H9 (cell line): Measurements from ENCODE around the gene MYT1. TPM values are rescaled to one million over a fixed set of nuclear protein-coding genes. Genes with fewer than 3 reads are reported as not detected.

Source experiments
- DNase-seq: peaks from one replicate; pipeline ENCODE4 v3.0.0-alpha.2; 2017
- H2AFZ ChIP-seq: one replicate; pipeline ENCODE4 v1.6.1; 2013; ENCODE audit warnings: mild to moderate bottlenecking, low read length, control low read depth, moderate library complexity
- H2AK5ac ChIP-seq: 2 replicates; pipeline ENCODE4 v1.6.1; 2013; ENCODE audit warnings: low read length, control low read depth, mixed read lengths; ENCODE audit not compliant: insufficient read length
- H2BK120ac ChIP-seq: one replicate; pipeline ENCODE4 v1.6.1; 2013; ENCODE audit warnings: low read depth, mild to moderate bottlenecking, low read length, control low read depth, inconsistent platforms; ENCODE audit not compliant: poor library complexity, severe bottlenecking
- H2BK12ac ChIP-seq: 2 replicates; pipeline ENCODE4 v1.6.1; 2013; ENCODE audit warnings: low read length, control low read depth, mixed read lengths, low read depth; ENCODE audit not compliant: insufficient read length
- H2BK15ac ChIP-seq: 2 replicates; pipeline ENCODE4 v1.6.1; 2013; ENCODE audit warnings: low read depth, low read length, control low read depth
- H2BK20ac ChIP-seq: one replicate; pipeline ENCODE4 v1.6.1; 2013; ENCODE audit warnings: low read depth, mild to moderate bottlenecking, low read length, control low read depth, inconsistent platforms; ENCODE audit not compliant: poor library complexity, severe bottlenecking
- H2BK5ac ChIP-seq: 2 replicates; pipeline ENCODE4 v1.6.1; 2013; ENCODE audit warnings: low read length, control low read depth, mixed read lengths; ENCODE audit not compliant: insufficient read length
- H3K14ac ChIP-seq: 2 replicates; pipeline ENCODE4 v1.6.1; 2013; ENCODE audit warnings: low read length, control low read depth; ENCODE audit not compliant: insufficient read depth
- H3K18ac ChIP-seq: 2 replicates; pipeline ENCODE4 v1.6.1; 2013; ENCODE audit warnings: low read depth, mild to moderate bottlenecking, mixed read lengths, low read length, control low read depth; ENCODE audit not compliant: insufficient read length
- H3K23ac ChIP-seq: 2 replicates; pipeline ENCODE4 v1.6.1; 2013; ENCODE audit warnings: low read length, control low read depth, mixed read lengths, low read depth; ENCODE audit not compliant: insufficient read length
- H3K23me2 ChIP-seq: 2 replicates; pipeline ENCODE4 v1.6.1; 2013; ENCODE audit warnings: low read depth, mild to moderate bottlenecking, mixed read lengths, low read length, control low read depth; ENCODE audit not compliant: insufficient read length, poor library complexity, severe bottlenecking
- H3K27ac ChIP-seq: 2 replicates; pipeline ENCODE4 v1.5.1; 2013; ENCODE audit warnings: low read length, control low read depth, mixed read lengths, low read depth; ENCODE audit not compliant: insufficient read length
- H3K27me3 ChIP-seq: 2 replicates; pipeline ENCODE4 v1.6.1; 2013; ENCODE audit warnings: low read length, control low read depth, inconsistent platforms; ENCODE audit not compliant: insufficient read depth
- H3K4ac ChIP-seq: 2 replicates; pipeline ENCODE4 v1.6.1; 2013; ENCODE audit warnings: low read depth, mild to moderate bottlenecking, control low read depth, inconsistent platforms, low read length, moderate library complexity
- H3K4me1 ChIP-seq: 2 replicates; pipeline ENCODE4 v1.6.1; 2013; ENCODE audit warnings: low read length, control low read depth, inconsistent platforms; ENCODE audit not compliant: insufficient read depth
- H3K4me2 ChIP-seq: 2 replicates; pipeline ENCODE4 v1.6.1; 2013; ENCODE audit warnings: low read length, control low read depth, mixed read lengths; ENCODE audit not compliant: insufficient read length, insufficient read depth
- H3K56ac ChIP-seq: 2 replicates; pipeline ENCODE4 v1.6.1; 2013; ENCODE audit warnings: low read depth, mild to moderate bottlenecking, mixed read lengths, low read length, control low read depth; ENCODE audit not compliant: insufficient read length
- H3K79me1 ChIP-seq: 2 replicates; pipeline ENCODE4 v1.6.1; 2013; ENCODE audit warnings: low read depth, mild to moderate bottlenecking, moderate library complexity, low read length, control low read depth, inconsistent platforms; ENCODE audit not compliant: insufficient read depth, poor library complexity, severe bottlenecking
- H3K79me2 ChIP-seq: 2 replicates; pipeline ENCODE4 v1.6.1; 2013; ENCODE audit warnings: low read length, control low read depth, inconsistent platforms; ENCODE audit not compliant: insufficient read depth
- H3K9ac ChIP-seq: 2 replicates; pipeline ENCODE4 v1.6.1; 2013; ENCODE audit warnings: low read length, control low read depth, mixed read lengths; ENCODE audit not compliant: insufficient read length; ENCODE audit errors: extremely low read depth
- H3K9me3 ChIP-seq: one replicate; pipeline ENCODE4 v1.6.1; 2013; ENCODE audit warnings: low read depth, low read length, inconsistent platforms; ENCODE audit not compliant: control insufficient read depth
- H3T11ph ChIP-seq: one replicate; pipeline ENCODE4 v1.6.1; 2013; ENCODE audit warnings: mild to moderate bottlenecking, low read length, control low read depth, inconsistent platforms
- H4K20me1 ChIP-seq: one replicate; pipeline ENCODE4 v1.6.1; 2013; ENCODE audit not compliant: control insufficient read depth, insufficient read length, insufficient read depth
- H4K5ac ChIP-seq: 2 replicates; pipeline ENCODE4 v1.6.1; 2013; ENCODE audit warnings: low read depth, mild to moderate bottlenecking, mixed read lengths, low read length, control low read depth; ENCODE audit not compliant: insufficient read length
- H4K8ac ChIP-seq: replicated peaks from 2 replicates; pipeline ENCODE4 v1.6.1; 2013; ENCODE audit warnings: low read length, control low read depth, mixed read lengths, low read depth; ENCODE audit not compliant: insufficient read length
- H4K91ac ChIP-seq: 2 replicates; pipeline ENCODE4 v1.6.1; 2013; ENCODE audit warnings: low read depth, mild to moderate bottlenecking, moderate library complexity, mixed read lengths, low read length, control low read depth; ENCODE audit not compliant: insufficient read length
- H3K27ac Mint-ChIP-seq, 3 experiments: 2 replicates in 2 of 3; 3 replicates in 1 of 3; pipeline ENCODE4 v1.8.0; 2020 to 2021; ENCODE audit warnings: mixed read lengths in 3 of 3, mild to moderate bottlenecking in 1 of 3, moderate library complexity in 1 of 3
- H3K27me3 Mint-ChIP-seq: 2 replicates; pipeline ENCODE4 v1.8.0; 2021; ENCODE audit warnings: low read depth, mild to moderate bottlenecking, moderate library complexity, mixed read lengths
- H3K36me3 Mint-ChIP-seq, 3 experiments: 2 replicates in 2 of 3; 3 replicates in 1 of 3; pipeline ENCODE4 v1.8.0; 2020 to 2021; ENCODE audit warnings: low read depth in 3 of 3, mixed read lengths in 3 of 3; ENCODE audit not compliant: insufficient read depth in 1 of 3
- H3K4me1 Mint-ChIP-seq, 2 experiments: 2 replicates each; pipeline ENCODE4 v1.8.0; 2020; ENCODE audit warnings: mixed read lengths in 2 of 2
- H3K4me3 Mint-ChIP-seq, 2 experiments: 2 replicates in 1 of 2; 3 replicates in 1 of 2; pipeline ENCODE4 v1.8.0; 2020 to 2021; ENCODE audit warnings: mild to moderate bottlenecking in 2 of 2, mixed read lengths in 2 of 2, moderate library complexity in 1 of 2
- H3K9me3 Mint-ChIP-seq, 2 experiments: 2 replicates in 1 of 2; 3 replicates in 1 of 2; pipeline ENCODE4 v1.8.0; 2020; ENCODE audit warnings: mild to moderate bottlenecking in 2 of 2, mixed read lengths in 2 of 2, moderate library complexity in 1 of 2
- CTCF ChIP-seq: fragments of 200-600 bp; sonication (generic); conservative IDR thresholded peaks from 3 replicates; pipeline ENCODE4 v1.8.0; 2021; ENCODE audit warnings: antibody characterized with exemption, mild to moderate bottlenecking
- WGBS: extraction: QIAGEN DNeasy Blood & Tissue Kit; methylation state at CpG from one replicate; pipeline ENCODE4 v1.1.7; 2013; ENCODE audit warnings: missing lambda C conversion rate, low lambda C conversion rate, mixed read lengths; ENCODE audit not compliant: insufficient read length; ENCODE audit errors: extremely low coverage; 5-methylcytosine and 5-hydroxymethylcytosine counted together
- total RNA-seq: library from RNA; stranded (reverse); gene quantifications from 2 replicates; pipeline ENCODE4 v1.2.1, GENCODE V29; 2021

MYT1 gene
- total RNA-seq, 1 experiment from 2014 or later: 0.79 TPM

- Histone ChIP-seq H2BK5ac (no peak overlapping the region), H3K27ac (no peak overlapping the region), H3K56ac (no peak overlapping the region), H3K23ac (no peak overlapping the region), H2BK20ac (no peak overlapping the region), H3K23me2 (no peaks in the 10 kb centered on the region), H3K18ac (no peak overlapping the region), H2BK12ac (no peak overlapping the region), H2AK5ac (no peak overlapping the region), H3K4ac (no peak overlapping the region), H3K9me3 (no peaks in the 10 kb centered on the region), H3T11ph (no peak overlapping the region), H4K8ac (no peak overlapping the region), H3K9ac (no peak overlapping the region), H2AFZ (no peak overlapping the region), H4K5ac (no peak overlapping the region), H4K20me1 (no peaks in the 10 kb centered on the region), H3K4me1 (peaks cover 4% of the 10 kb centered on the region; the same call in 1 of the 2 replicates), H3K14ac (no peak overlapping the region), H3K79me2 (no peaks in the 10 kb centered on the region), H4K91ac (no peak overlapping the region), H3K27me3 (no peaks in the 10 kb centered on the region; the same call in 1 of the 2 replicates), H3K79me1 (no peaks in the 10 kb centered on the region), H2BK15ac (no peak overlapping the region), H2BK120ac (no peak overlapping the region), H3K4me2 (no peak overlapping the region)
- Mint-ChIP-seq H3K27ac (peak overlapping the region in 2 of 3 experiments; percentile 44 to 78; a peak in 2 of 7 replicates), H3K27me3 (peaks cover 15% of the 10 kb centered on the region), H3K9me3 (no peaks in the 10 kb centered on the region), H3K36me3 (peaks cover 0 to 3% (median 0%) of the 10 kb centered on the region in 3 experiments; a peak in 2 of 7 replicates), H3K4me3 (no peak overlapping the region), H3K4me1 (peaks cover 43 to 52% of the 10 kb centered on the region in 2 experiments)
- no peak for TF ChIP-seq CTCF
- no CpG with 5 or more reads among the region's 9 CpGs for WGBS
- DNase-seq: no peak
These were observed 7.9 kb upstream of the MYT1 start for GRCh38 chr20:64156136-64156885.
